LNCaP clone FGC (cell line): Measurements from ENCODE around the gene TPRKB.
A peak's percentile ranks its signal among the peaks of the same experiment; 100 is the strongest.
"Not testable (repeated sequence)": the region's sequence is repeated elsewhere in the genome, so short reads cannot be mapped to it uniquely, and the experiment has no call there.

Source experiments
- DNase-seq: peaks from one replicate; pipeline ENCODE4 v3.0.0-alpha.2; 2011; ENCODE audit warnings: low read depth
- H3K4me3 ChIP-seq: 2 replicates; pipeline ENCODE4 v1.5.1; 2011; ENCODE audit warnings: mild to moderate bottlenecking, low read depth, low read length, control low read depth
- TF ChIP-seq, protein P1 (sequence below): IDR thresholded peaks from 2 replicates; pipeline ENCODE4 v1.5.1; 2012; ENCODE audit warnings: mild to moderate bottlenecking; ENCODE audit not compliant: control insufficient read depth, insufficient read depth; ENCODE audit errors: extremely low read depth

TPRKB gene

DNA sequence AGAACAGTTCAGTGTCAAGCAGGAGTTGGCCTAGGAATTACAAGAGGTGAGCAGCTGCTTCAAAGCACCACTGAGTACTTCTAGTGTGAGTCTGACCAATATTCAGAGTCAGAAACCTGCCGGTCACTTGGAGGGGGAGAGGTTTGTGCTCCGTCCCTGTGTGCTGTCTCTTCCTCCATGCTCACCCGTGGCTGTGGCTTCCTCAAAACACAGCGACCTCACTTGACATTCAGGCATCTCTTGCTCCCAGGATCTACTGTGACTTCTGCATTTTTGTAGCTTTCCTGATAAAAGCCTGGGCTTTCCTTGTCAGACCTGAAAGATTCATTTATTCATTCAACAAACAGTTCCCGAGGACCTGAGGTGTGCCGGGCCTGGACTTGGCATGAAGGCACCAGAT is 32.9 kb downstream of the TPRKB start:
- no peak for DNase-seq
- no peak overlapping the region for H3K4me3 ChIP-seq
- TF ChIP-seq, protein P1, sequence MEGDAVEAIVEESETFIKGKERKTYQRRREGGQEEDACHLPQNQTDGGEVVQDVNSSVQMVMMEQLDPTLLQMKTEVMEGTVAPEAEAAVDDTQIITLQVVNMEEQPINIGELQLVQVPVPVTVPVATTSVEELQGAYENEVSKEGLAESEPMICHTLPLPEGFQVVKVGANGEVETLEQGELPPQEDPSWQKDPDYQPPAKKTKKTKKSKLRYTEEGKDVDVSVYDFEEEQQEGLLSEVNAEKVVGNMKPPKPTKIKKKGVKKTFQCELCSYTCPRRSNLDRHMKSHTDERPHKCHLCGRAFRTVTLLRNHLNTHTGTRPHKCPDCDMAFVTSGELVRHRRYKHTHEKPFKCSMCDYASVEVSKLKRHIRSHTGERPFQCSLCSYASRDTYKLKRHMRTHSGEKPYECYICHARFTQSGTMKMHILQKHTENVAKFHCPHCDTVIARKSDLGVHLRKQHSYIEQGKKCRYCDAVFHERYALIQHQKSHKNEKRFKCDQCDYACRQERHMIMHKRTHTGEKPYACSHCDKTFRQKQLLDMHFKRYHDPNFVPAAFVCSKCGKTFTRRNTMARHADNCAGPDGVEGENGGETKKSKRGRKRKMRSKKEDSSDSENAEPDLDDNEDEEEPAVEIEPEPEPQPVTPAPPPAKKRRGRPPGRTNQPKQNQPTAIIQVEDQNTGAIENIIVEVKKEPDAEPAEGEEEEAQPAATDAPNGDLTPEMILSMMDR: no peak

DNA sequence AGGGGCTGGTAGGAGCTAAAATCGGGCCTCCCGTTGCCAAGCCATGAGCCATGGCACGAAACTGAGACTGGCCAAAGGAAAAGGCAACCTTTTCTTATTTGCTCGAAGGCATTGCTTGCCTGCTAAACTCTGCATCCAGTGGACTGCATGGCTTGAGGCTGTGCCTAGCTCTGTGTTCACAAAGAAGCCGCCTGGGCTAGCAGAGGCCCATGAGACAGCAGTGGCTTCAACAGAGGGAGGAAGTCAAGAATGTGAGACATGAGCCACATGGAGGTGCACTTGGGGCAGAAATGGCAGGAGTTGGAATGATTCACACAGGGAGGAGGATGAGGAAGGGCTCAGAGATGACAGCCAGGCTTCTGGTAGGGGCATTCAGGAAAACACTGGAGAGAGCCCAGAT is 33.5 kb downstream of the TPRKB start:
- H3K4me3 ChIP-seq: no peak overlapping the region
- DNase-seq: no peak
- TF ChIP-seq, protein P1: no peak

DNA sequence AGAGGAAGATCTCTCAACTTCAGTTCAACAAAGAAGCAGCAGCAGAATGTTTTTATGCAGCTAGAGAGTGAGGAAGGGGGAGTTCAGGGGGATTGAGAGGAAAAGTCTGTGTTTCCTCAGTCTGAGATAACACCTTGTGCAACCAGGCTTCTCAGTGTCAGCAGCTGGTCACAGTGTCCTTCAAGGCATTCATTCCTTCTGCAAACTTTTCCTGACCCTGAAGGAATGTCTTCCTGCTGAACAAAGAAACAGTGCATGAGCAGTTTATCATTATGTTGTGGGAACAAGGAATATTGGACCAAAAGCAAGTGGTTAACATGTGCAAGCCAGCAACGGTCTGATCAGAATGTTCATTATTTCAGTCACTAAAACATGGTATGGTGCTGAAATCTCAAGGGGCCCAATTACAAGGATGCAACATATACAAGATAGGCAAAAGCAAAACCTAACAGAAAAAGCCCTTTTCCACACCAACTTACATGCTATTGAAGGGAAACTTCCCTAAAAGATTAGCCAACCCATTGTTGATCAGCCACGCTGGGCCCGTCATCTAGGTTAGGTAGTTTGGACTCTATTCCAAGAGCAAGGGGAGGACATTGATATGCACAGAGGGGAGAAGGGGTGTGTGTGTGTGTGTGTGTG is 34.2 kb downstream of the TPRKB start:
- not testable (repeated sequence) for H3K4me3 ChIP-seq, DNase-seq

DNA sequence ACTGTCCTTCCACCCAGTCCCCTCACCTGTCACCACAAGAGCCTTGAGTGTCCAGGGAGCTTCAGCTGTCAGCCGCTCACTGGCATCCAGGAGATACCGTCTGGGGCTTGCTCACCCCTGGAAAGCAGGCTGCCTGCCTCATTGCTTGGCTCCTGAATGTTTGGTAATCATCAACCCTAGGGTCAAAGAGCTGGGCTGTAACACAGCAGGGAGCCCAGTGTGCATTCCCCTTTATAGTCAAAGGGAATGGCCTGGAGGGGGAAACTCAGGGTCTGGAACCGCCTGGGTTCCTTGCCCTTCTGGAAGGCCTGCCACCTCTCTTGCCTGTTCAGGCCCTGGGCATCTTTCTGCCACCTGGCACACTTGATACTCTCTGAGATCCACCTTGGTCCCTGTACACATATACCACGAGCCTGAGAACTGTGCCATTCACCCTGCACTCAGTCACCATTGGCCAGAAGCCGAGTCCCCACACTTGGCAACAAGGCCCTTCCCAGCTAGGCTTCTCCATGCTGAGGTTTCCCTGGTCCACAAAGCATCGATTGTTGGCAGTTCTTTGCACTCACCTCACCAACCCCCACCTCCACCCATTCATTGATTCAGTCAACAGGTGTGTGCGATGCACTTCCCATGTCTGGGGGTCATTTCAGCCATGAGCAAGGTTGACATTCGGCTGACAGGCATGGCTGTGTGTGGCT is 35.0 kb downstream of the TPRKB start:
- TF ChIP-seq, protein P1: no peak
- no peak for DNase-seq
- H3K4me3 ChIP-seq: no peak overlapping the region

DNA sequence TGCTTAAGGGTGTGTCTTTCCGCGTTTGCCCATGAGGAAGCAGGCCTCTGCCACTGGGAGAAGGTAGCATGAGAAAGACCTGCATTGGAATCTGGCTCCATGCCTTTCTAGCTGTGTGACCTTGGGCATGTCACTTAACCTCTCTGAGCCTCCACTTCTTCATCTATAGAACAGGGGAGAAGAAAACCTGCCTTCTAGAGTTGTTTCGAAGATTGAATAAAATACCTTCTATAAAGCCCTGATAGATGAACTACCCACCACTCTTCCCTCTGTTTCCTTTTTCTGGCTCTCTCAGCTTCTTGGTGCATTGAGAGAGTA is 35.7 kb downstream of the TPRKB start:
- H3K4me3 ChIP-seq, DNase-seq: not testable (repeated sequence)

DNA sequence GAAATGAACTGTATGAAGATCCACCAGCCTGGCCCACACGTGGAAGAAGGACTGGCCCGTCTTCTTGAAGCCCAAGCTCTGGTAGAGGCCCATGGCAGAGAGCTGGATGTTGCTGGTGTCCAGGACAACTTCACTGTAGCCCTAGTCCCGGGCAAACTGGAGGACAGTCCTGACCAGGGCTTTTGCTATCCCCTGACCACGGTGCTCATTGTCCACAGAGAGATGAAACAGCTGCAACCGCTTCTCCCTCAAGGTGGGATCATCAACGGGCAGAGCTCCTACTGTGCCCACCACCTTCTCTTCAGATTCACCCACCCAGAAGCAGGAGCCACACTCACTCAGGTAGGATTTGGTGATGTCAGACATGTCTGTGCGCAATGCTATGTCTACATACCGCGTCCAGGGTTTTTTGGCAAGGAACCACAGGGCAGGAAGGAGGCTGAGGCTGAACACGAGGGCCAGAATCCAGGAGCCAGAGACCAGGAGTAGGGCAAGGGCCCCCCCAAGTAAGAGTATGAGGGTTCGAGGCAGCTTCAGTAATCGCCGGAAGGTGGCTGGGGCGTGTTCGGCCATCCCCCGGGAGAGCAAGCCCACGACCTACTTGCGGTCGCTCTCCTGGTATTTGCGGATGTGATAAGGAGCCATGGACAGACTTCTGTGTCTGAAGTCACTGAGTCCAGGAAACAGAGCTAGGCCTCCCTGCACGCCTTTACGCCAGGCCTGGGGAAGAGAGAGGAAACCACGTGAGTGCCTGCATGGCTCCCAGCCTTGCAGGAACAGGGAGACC is 36.3 kb downstream of the TPRKB start:
- DNase-seq: no peak
- no peak overlapping the region for H3K4me3 ChIP-seq
- TF ChIP-seq, protein P1: no peak

DNA sequence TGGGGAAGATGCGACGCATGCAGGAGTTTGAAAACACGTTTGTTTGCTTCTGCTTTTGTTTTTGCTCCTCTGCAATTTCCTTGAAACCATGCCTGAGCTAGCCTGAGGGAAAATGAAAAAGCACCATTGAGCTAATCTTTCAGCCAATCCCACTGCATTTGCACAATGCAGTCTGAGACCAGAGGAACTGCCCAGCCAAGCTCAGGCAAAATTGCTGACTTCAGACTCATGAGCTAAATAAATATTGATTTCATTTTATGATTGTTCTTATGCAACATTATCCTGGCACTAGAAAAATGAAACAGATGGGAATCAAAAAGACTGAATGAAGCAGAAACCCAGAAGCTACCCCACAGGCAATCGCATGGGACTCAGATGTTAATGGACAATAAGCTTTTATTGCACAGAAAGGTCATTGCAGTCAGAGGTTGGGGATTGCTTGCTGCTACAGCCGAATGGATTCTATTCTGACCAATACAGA is 37.0 kb downstream of the TPRKB start:
- TF ChIP-seq, protein P1: no peak
- peak; percentile 65 for DNase-seq
- no peak overlapping the region for H3K4me3 ChIP-seq

DNA sequence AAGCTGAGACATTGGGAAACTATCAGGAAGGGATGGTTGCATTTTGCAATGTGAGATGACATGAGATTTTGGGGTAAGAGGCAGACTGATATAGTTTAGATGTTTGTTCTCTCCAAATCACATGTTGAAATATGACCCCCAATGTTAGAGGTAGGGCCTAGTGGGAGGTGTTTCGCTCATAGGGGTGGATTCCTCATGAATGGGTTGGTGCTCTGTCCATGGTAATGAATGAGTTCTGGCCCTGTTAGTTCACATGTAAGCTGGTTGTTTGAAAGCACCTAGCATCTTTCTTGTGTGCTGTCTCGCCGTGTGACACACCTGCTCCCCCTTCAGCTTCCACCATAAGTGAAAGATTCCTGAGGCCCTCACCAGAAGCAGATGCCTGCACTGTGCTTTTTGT is 37.7 kb downstream of the TPRKB start:
- H3K4me3 ChIP-seq: no peak overlapping the region
- DNase-seq: no peak
- TF ChIP-seq, protein P1: no peak
